Body of pancreas (tissue), 4 donors: ENCODE measurements around the gene UBE2G2. TPM values are rescaled to one million over a fixed set of nuclear protein-coding genes. Genes with fewer than 3 reads are reported as not detected.
"Not testable (repeated sequence)": the region's sequence is repeated elsewhere in the genome, so short reads cannot be mapped to it uniquely, and the experiment has no call there.

ENCODE experiments used
- ATAC-seq: fragments of 150-250 bp; one replicate; pipeline ENCODE4 v1.9.1; 2016
- DNase-seq, 4 donors: peaks; one replicate each; pipeline ENCODE4 v3.0.0-alpha.2; 2019
- H3K27ac ChIP-seq, 4 donors: fragments of 200-600 bp; sonication (generic); 1 replicate in 3 of 4; 2 replicates in 1 of 4; pipeline versions ENCODE4 v1.5.1 to v1.6.1; 2016 to 2019; ENCODE audit warnings: mild to moderate bottlenecking in 1 of 4, mixed read lengths in 1 of 4, moderate library complexity in 1 of 4
- H3K27me3 ChIP-seq, 2 donors: fragments of 200-600 bp; sonication (generic); one replicate each; pipeline ENCODE4 v1.6.0; 2016; ENCODE audit warnings: mild to moderate bottlenecking in 1 of 2
- H3K36me3 ChIP-seq, 2 donors: fragments of 200-600 bp; sonication (generic); replicated peaks in 1 of 2; 2 replicates each; pipeline ENCODE4 v1.5.1; 2016; ENCODE audit warnings: low read depth in 2 of 2; ENCODE audit not compliant: insufficient read depth in 1 of 2
- H3K4me1 ChIP-seq: fragments of 200-600 bp; sonication (generic); one replicate; pipeline ENCODE4 v1.6.0; 2016
- H3K4me3 ChIP-seq, 2 donors: fragments of 200-600 bp; sonication (generic); 1 replicate in 1 of 2; 2 replicates in 1 of 2; pipeline ENCODE4 v1.5.1; 2016 to 2019
- H3K9me3 ChIP-seq, 3 donors: fragments of 200-600 bp; sonication (generic); 1 replicate in 2 of 3; 2 replicates in 1 of 3; pipeline ENCODE4 v1.5.1; 2016
- CTCF ChIP-seq, 7 experiments: fragments of 450-650 bp in 4 of 7; fragments of 200-600 bp in 3 of 7; sonication (generic) in 3 of 7; IDR thresholded peaks; one replicate each; pipeline ENCODE4 v1.5.1; 2016 to 2019; ENCODE audit warnings: antibody characterized with exemption in 7 of 7
- POLR2A ChIP-seq, 3 donors: fragments of 450-650 bp; IDR thresholded peaks; one replicate each; pipeline ENCODE4 v1.6.1; 2016; ENCODE audit warnings: antibody characterized with exemption in 3 of 3, mild to moderate bottlenecking in 2 of 3
- WGBS, 2 donors: methylation state at CpG; one replicate each; pipeline ENCODE4 v1.1.5; 2017; 5-methylcytosine and 5-hydroxymethylcytosine counted together
- intact Hi-C: fragments of 100-400 bp; cut with DNase I; formaldehyde crosslinking; loops from one replicate; pipeline ENCODE4 v1.15.1; 2023
- total RNA-seq, 2 donors: library from RNA; depleted of rRNA; stranded (reverse); fragments of >200 nt; gene quantifications; one replicate each; pipeline ENCODE4 v1.1.0, GENCODE V29; 2016

UBE2G2 gene
- total RNA-seq, 2 donors from 2014 or later, result 61.7 to 64.3 TPM

- H3K36me3 ChIP-seq, result no peaks in the 10 kb centered on the region
- no peak for DNase-seq
- intact Hi-C loops, result no loop called here
Observed at GRCh38 chr21:44834231-44834950, 32.8 kb upstream of the UBE2G2 start.

GRCh38 chr21:44833663-44834062 lies 32.0 kb upstream of the UBE2G2 start:
- Histone ChIP-seq H3K27ac (no peak overlapping the region), H3K36me3 (no peaks in the 10 kb centered on the region), H3K27me3 (no peaks in the 10 kb centered on the region), H3K9me3 (no peaks in the 10 kb centered on the region), H3K4me3 (no peak overlapping the region), H3K4me1 (no peaks in the 10 kb centered on the region)
- WGBS, 2 donors, result 54 to 66% methylated on average over 5 of the region's 5 CpGs
- no peak for ATAC-seq
- TF ChIP-seq POLR2A (IDR thresholded peaks at IDR 0.05), result no peak
- no peak for TF ChIP-seq CTCF (IDR thresholded peaks at IDR 0.05)
- intact Hi-C loops, result no loop called here
- DNase-seq, result no peak

More at GRCh38 chr21:44834231-44834950, 32.8 kb upstream of the UBE2G2 start:
- Histone ChIP-seq H3K4me1 (no peaks in the 10 kb centered on the region), H3K27ac (no peak overlapping the region), H3K27me3 (no peaks in the 10 kb centered on the region), H3K4me3 (no peak overlapping the region), H3K9me3 (no peaks in the 10 kb centered on the region)
- no peak for TF ChIP-seq POLR2A (IDR thresholded peaks at IDR 0.05)
- WGBS, 2 donors, result 72 to 75% methylated on average over 23 to 24 of the region's 26 CpGs
- ATAC-seq, result no peak

- H3K36me3 ChIP-seq, H3K4me1 ChIP-seq, H3K4me3 ChIP-seq, H3K9me3 ChIP-seq, ATAC-seq, H3K27ac ChIP-seq, intact Hi-C loops, DNase-seq, H3K27me3 ChIP-seq: not testable (repeated sequence)
- WGBS, 2 donors, result 76% methylated on average over 23 of the region's 23 CpGs
Observed at GRCh38 chr21:44832516-44833255, 31.1 kb upstream of the UBE2G2 start.

- H3K27ac ChIP-seq, result no peak overlapping the region
- H3K27me3 ChIP-seq, result no peaks in the 10 kb centered on the region
- 48 to 57% methylated on average over 7 of the region's 7 CpGs for WGBS, 2 donors
- DNase-seq (no peak), ATAC-seq (no peak)
- TF ChIP-seq POLR2A (IDR thresholded peaks at IDR 0.05) (no peak), CTCF (IDR thresholded peaks at IDR 0.05) (no peak)
- intact Hi-C loops, result no loop called here
- peaks cover 0 to 5% (median 0%) of the 10 kb centered on the region in 3 donors for H3K9me3 ChIP-seq
- no peaks in the 10 kb centered on the region for H3K4me1 ChIP-seq
- no peak overlapping the region for H3K4me3 ChIP-seq
- no peaks in the 10 kb centered on the region for H3K36me3 ChIP-seq
Observed at GRCh38 chr21:44831227-44831860, 29.7 kb upstream of the UBE2G2 start.

- Histone ChIP-seq H3K4me1 (no peaks in the 10 kb centered on the region), H3K9me3 (peaks cover 0 to 5% (median 0%) of the 10 kb centered on the region in 3 donors), H3K36me3 (no peaks in the 10 kb centered on the region), H3K4me3 (no peak overlapping the region), H3K27me3 (no peaks in the 10 kb centered on the region), H3K27ac (no peak overlapping the region)
- TF ChIP-seq CTCF (IDR thresholded peaks at IDR 0.05) (no peak), POLR2A (IDR thresholded peaks at IDR 0.05) (no peak)
- WGBS, 2 donors, result 48 to 52% methylated on average over 2 of the region's 2 CpGs
- DNase-seq, result no peak
- no peak for ATAC-seq
- intact Hi-C loops, result no loop called here
Observed at GRCh38 chr21:44829507-44830092, 28.0 kb upstream of the UBE2G2 start.
